SU-DHL-6 (cell line): ENCODE results near the gene CSH1.

Experiments
- CTCF ChIP-seq: fragments of 200-600 bp; sonication (generic); IDR thresholded peaks from one replicate; pipeline ENCODE4 v1.5.1; 2017; ENCODE audit warnings: antibody characterized with exemption, mild to moderate bottlenecking, low read length, moderate library complexity; ENCODE audit not compliant: insufficient read depth, poor library complexity, severe bottlenecking
- EZH2phosphoT487 ChIP-seq: fragments of 200-600 bp; sonication (generic), shearing (Covaris generic); conservative IDR thresholded peaks from 2 replicates; pipeline ENCODE4 v1.6.1; 2018; ENCODE audit warnings: mild to moderate bottlenecking, antibody characterized with exemption, low read length, moderate library complexity, mixed read lengths

- TF ChIP-seq CTCF (no peak), EZH2phosphoT487 (no peak)
These were observed 48.7 kb downstream of the CSH1 start for GRCh38 chr17:63847525-63848249.
